K562 (cell line): ENCODE results near the gene NOSIP. TPM values are rescaled to one million over a fixed set of nuclear protein-coding genes. Genes with fewer than 3 reads are reported as not detected.

ENCODE experiments used
- BACH1 ChIP-seq: fragments of 200-800 bp; sonication (Bioruptor generic); IDR thresholded peaks from 2 replicates; pipeline ENCODE4 v1.6.1; 2016; ENCODE audit warnings: missing genetic modification characterization, missing compliant biosample characterization
- CEBPB ChIP-seq: fragments of 450-650 bp; IDR thresholded peaks from 2 replicates; pipeline ENCODE4 v1.6.1; 2016; ENCODE audit warnings: missing genetic modification characterization, missing compliant biosample characterization
- E2F3 ChIP-seq: fragments of 250-450 bp; sonication (Bioruptor Pico); IDR thresholded peaks from 2 replicates; pipeline ENCODE4 v1.4.0; 2020; ENCODE audit warnings: mild to moderate bottlenecking
- GATAD2B ChIP-seq: fragments of 450-650 bp; IDR thresholded peaks from 2 replicates; pipeline ENCODE4 v1.6.1; 2017; ENCODE audit warnings: mild to moderate bottlenecking, borderline replicate concordance
- JUNB ChIP-seq: fragments of 450-650 bp; formaldehyde crosslinking; conservative IDR thresholded peaks from 2 replicates; pipeline ENCODE4 v1.4.0; 2020; ENCODE audit warnings: mild to moderate bottlenecking
- MEF2D ChIP-seq: conservative IDR thresholded peaks from 2 replicates; pipeline ENCODE4 v1.6.1; 2016; ENCODE audit warnings: low read depth, missing genetic modification characterization, missing compliant biosample characterization
- NBN ChIP-seq: fragments of 450-650 bp; IDR thresholded peaks from 2 replicates; pipeline ENCODE4 v1.6.1; 2016; ENCODE audit warnings: low read depth, mild to moderate bottlenecking
- NONO ChIP-seq, 2 experiments: fragments of 200-400 bp in 1 of 2; fragments of 450-650 bp in 1 of 2; formaldehyde crosslinking in 1 of 2; IDR thresholded peaks; 2 replicates each; pipeline ENCODE4 v1.6.1; 2017; ENCODE audit warnings: low read depth in 2 of 2, mild to moderate bottlenecking in 2 of 2, moderate library complexity in 2 of 2, low read length in 1 of 2
- NR3C1 ChIP-seq: sonication (generic); formaldehyde crosslinking; IDR thresholded peaks from 2 replicates; pipeline ENCODE4 v1.8.1; 2022; ENCODE audit warnings: missing genetic modification reagents
- POLR2B ChIP-seq: fragments of 450-650 bp; IDR thresholded peaks from 2 replicates; pipeline ENCODE4 v1.6.1; 2018; ENCODE audit warnings: low read depth; ENCODE audit not compliant: partially characterized antibody
- RAD51 ChIP-seq: fragments of 450-650 bp; IDR thresholded peaks from 2 replicates; pipeline ENCODE4 v1.7.1; 2016; ENCODE audit warnings: low read depth, mild to moderate bottlenecking, borderline replicate concordance
- SOX6 ChIP-seq: fragments of 450-650 bp; IDR thresholded peaks from 2 replicates; pipeline ENCODE4 v1.6.1; 2014; ENCODE audit warnings: mild to moderate bottlenecking
- TSC22D4 ChIP-seq: fragments of 450-650 bp; IDR thresholded peaks from 2 replicates; pipeline ENCODE4 v1.6.1; 2016; ENCODE audit warnings: missing genetic modification characterization, missing biosample characterization, control low read depth
- U2AF1 ChIP-seq: fragments of 200-400 bp; formaldehyde crosslinking; optimal IDR thresholded peaks from 2 replicates; pipeline ENCODE3; 2017; ENCODE audit warnings: mild to moderate bottlenecking, low read depth, low read length, moderate library complexity
- XRCC3 ChIP-seq: fragments of 450-650 bp; IDR thresholded peaks from 2 replicates; pipeline ENCODE4 v1.6.1; 2017; ENCODE audit warnings: mild to moderate bottlenecking, moderate library complexity
- ZBTB7A ChIP-seq: IDR thresholded peaks from 2 replicates; pipeline ENCODE4 v1.6.1; 2011; ENCODE audit warnings: low read depth, mild to moderate bottlenecking, low read length, moderate library complexity, borderline replicate concordance; ENCODE audit not compliant: control insufficient read depth
- ZNF436 ChIP-seq: fragments of 250-450, 450-650 bp; sonication (Bioruptor Pico); formaldehyde crosslinking; IDR thresholded peaks from 2 replicates; pipeline ENCODE4 v1.7.0; 2020; ENCODE audit warnings: mild to moderate bottlenecking
- polyA plus RNA-seq, 8 experiments: library from polyadenylated mRNA; depleted of rRNA in 4 of 8; stranded (reverse) in 5 of 8; unstranded in 3 of 8; fragments of >200 nt; fragmentation: Nextera tagmentation in 2 of 8; fragmentation: Illumina TruSeq in 1 of 8; extraction: Ambion mirVana in 2 of 8; extraction: Trizol in 1 of 8; gene quantifications; 2 replicates each; pipeline versions ENCODE4 v1.2.1 to v1.2.3, GENCODE V29; 2011 to 2014; ENCODE audit warnings: inconsistent platforms in 1 of 8, missing spikeins in 1 of 8
- total RNA-seq, 7 experiments: library from RNA; depleted of rRNA in 6 of 7; stranded (reverse); fragments of >200 nt in 6 of 7; fragmentation: Illumina TruSeq in 2 of 7; extraction: Trizol in 2 of 7; gene quantifications; 2 replicates each; pipeline versions ENCODE4 v1.2.1 to v1.2.3, GENCODE V29; 2011 to 2021; ENCODE audit warnings: low replicate concordance in 1 of 7
- TF ChIP-seq, protein P1 (sequence below): sonication (generic); formaldehyde crosslinking; IDR thresholded peaks from 2 replicates; pipeline ENCODE4 v1.4.0; 2020; ENCODE audit warnings: mild to moderate bottlenecking, missing genetic modification reagents
- TF ChIP-seq, protein P2 (sequence below), 3 experiments: fragments of 200-800 bp in 1 of 3; sonication (Bioruptor generic) in 1 of 3; sonication (generic) in 1 of 3; formaldehyde crosslinking in 1 of 3; IDR thresholded peaks; 2 replicates each; pipeline versions ENCODE4 v1.6.1 to v1.8.0; 2016 to 2022; ENCODE audit warnings: mild to moderate bottlenecking in 2 of 3, missing compliant biosample characterization in 2 of 3, missing genetic modification characterization in 2 of 3, missing genetic modification reagents in 1 of 3
- TF ChIP-seq, protein P3 (sequence below): sonication (generic); formaldehyde crosslinking; IDR thresholded peaks from 2 replicates; pipeline ENCODE4 v1.8.1; 2023; ENCODE audit warnings: mild to moderate bottlenecking, missing genetic modification reagents
- TF ChIP-seq, protein P4 (sequence below): fragments of 200-800 bp; sonication (Bioruptor generic); IDR thresholded peaks from 2 replicates; pipeline ENCODE4 v1.6.1; 2017; ENCODE audit warnings: missing genetic modification characterization, missing compliant biosample characterization

Gene NOSIP
- total and polyA plus RNA-seq, 9 of the 15 experiments (the other 6 are each of a cell fraction or from before 2014, with no cell fraction given), result 14.4 to 153 (median 79.9) TPM

DNA sequence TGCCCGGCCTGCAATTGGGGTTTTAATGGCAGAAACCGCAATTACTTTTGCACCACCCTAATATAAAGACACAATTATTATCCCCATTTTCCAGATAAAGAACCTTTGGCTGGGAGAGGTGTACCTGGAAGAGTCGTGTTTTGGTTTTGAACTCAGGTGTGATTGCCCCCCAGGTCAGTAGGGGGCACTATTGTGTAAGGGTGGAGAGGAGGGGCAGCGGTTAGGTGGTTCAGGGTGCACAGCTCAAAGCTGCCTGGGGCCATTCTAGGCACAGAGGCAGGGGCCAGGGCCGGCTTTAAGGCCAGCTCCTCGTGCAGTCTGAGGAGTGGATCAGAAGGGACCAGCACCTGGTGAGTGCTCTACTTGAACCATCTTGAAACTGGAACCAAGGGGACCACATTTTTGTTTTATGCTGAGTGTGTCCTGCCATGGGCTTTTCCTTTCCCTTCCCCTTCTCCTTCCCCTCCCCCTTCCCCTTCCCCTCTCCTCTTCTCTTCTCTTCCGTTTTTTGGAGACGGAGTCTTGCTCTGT, 73.7 kb downstream of the NOSIP start (continued):
- TF ChIP-seq, protein P1, sequence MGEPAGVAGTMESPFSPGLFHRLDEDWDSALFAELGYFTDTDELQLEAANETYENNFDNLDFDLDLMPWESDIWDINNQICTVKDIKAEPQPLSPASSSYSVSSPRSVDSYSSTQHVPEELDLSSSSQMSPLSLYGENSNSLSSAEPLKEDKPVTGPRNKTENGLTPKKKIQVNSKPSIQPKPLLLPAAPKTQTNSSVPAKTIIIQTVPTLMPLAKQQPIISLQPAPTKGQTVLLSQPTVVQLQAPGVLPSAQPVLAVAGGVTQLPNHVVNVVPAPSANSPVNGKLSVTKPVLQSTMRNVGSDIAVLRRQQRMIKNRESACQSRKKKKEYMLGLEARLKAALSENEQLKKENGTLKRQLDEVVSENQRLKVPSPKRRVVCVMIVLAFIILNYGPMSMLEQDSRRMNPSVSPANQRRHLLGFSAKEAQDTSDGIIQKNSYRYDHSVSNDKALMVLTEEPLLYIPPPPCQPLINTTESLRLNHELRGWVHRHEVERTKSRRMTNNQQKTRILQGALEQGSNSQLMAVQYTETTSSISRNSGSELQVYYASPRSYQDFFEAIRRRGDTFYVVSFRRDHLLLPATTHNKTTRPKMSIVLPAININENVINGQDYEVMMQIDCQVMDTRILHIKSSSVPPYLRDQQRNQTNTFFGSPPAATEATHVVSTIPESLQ (CRISPR knock-in tag), result no peak
- TF ChIP-seq NBN, result peak; percentile 49; the same call in 1 of the 2 replicates
- TF ChIP-seq, protein P2, sequence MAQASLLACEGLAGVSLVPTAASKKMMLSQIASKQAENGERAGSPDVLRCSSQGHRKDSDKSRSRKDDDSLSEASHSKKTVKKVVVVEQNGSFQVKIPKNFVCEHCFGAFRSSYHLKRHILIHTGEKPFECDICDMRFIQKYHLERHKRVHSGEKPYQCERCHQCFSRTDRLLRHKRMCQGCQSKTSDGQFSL (CRISPR knock-in tag; IDR thresholded peaks at IDR 0.05), result 0 out of 2 replicates have a peak, but pooled peaks have one; percentile 41
- TF ChIP-seq, protein P2 (tag; IDR thresholded peaks at IDR 0.05), result no peak
- TF ChIP-seq, protein P3, sequence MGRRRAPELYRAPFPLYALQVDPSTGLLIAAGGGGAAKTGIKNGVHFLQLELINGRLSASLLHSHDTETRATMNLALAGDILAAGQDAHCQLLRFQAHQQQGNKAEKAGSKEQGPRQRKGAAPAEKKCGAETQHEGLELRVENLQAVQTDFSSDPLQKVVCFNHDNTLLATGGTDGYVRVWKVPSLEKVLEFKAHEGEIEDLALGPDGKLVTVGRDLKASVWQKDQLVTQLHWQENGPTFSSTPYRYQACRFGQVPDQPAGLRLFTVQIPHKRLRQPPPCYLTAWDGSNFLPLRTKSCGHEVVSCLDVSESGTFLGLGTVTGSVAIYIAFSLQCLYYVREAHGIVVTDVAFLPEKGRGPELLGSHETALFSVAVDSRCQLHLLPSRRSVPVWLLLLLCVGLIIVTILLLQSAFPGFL (CRISPR knock-in tag), result no peak
- TF ChIP-seq JUNB (CRISPR knock-in tag), result no peak
- no peak for TF ChIP-seq E2F3 (CRISPR knock-in tag)
- TF ChIP-seq, protein P4, sequence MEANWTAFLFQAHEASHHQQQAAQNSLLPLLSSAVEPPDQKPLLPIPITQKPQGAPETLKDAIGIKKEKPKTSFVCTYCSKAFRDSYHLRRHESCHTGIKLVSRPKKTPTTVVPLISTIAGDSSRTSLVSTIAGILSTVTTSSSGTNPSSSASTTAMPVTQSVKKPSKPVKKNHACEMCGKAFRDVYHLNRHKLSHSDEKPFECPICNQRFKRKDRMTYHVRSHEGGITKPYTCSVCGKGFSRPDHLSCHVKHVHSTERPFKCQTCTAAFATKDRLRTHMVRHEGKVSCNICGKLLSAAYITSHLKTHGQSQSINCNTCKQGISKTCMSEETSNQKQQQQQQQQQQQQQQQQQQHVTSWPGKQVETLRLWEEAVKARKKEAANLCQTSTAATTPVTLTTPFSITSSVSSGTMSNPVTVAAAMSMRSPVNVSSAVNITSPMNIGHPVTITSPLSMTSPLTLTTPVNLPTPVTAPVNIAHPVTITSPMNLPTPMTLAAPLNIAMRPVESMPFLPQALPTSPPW (CRISPR knock-in tag), result peak; percentile 47; the same call in 1 of the 2 replicates
- no peak for TF ChIP-seq TSC22D4 (tag)
- TF ChIP-seq SOX6, result peak; percentile 27; the same call in 1 of the 2 replicates
- no peak for TF ChIP-seq XRCC3
- no peak for TF ChIP-seq NR3C1 (CRISPR knock-in tag)
- TF ChIP-seq ZBTB7A, result no peak
- TF ChIP-seq ZNF436 (CRISPR knock-in tag), result no peak
- TF ChIP-seq RAD51, result no peak
- peak in 1 of 2 experiments; percentile 22; a peak in 1 of 4 replicates for TF ChIP-seq NONO (IDR thresholded peaks at IDR 0.05; ENCODE audit: low read depth in 2 of 2, low read length in 1 of 2)
- no peak for TF ChIP-seq GATAD2B
- no peak for TF ChIP-seq MEF2D (tag)
- no peak for TF ChIP-seq U2AF1
- no peak for TF ChIP-seq POLR2B
- TF ChIP-seq CEBPB (tag), result 0 out of 2 replicates have a peak, but pooled peaks have one; percentile 16
- no peak for TF ChIP-seq BACH1 (tag)
